OCI-M1 (cell line): Measurements from ENCODE around the gene GLG1.
A peak's percentile ranks its signal among the peaks of the same experiment; 100 is the strongest.

Source experiments
- DNase-seq: peaks from one replicate; lab custom pipeline; 2025; lab: John Stamatoyannopoulos, UW

The GLG1 gene

DNA sequence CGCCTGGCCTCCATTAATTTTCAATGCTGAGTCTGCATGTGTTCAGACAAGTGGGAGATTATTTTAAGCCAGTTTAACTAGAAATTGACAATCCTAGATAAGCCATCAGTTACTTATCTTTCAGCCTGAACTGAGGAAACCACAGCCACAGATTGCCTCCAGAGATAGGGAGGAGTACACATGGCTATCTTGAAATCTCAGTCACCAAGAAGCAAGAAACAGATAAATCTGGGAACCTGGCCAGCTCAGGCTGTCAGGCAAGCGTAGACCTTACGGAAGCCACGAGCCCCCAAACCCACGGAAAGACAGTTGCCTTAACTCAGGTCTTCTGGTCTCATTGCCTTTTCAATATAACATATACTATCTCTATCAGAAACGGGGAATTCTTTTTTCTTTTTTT is 2.0 kb upstream of the GLG1 start:
- peak; percentile 35 for DNase-seq

- DNase-seq, result no peak
These were observed 1.5 kb upstream of the GLG1 start for GRCh38 chr16:74608381-74608780.

DNA sequence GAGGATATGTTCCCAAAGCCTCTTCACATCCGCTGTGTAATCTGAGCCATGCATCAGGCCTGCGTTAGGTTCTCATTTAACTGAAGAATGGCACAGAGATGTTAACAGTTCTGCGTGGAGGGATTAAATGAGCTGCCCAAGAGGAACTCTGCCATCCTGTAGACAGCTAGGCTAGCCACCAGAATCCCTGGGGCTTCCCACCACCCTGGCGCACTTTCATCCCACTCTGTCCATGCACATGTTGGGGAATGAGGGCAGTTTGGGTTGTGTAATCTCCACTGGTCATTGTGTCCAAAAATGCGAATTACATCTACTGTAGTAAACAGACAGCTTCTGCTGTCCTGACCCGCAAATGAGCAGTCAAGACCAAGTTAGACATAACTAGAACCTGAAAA is 1.0 kb upstream of the GLG1 start:
- DNase-seq, result no peak

GRCh38 chr16:74607310-74607961 is 522 bp upstream of the GLG1 start:
- DNase-seq, result no peak

DNA sequence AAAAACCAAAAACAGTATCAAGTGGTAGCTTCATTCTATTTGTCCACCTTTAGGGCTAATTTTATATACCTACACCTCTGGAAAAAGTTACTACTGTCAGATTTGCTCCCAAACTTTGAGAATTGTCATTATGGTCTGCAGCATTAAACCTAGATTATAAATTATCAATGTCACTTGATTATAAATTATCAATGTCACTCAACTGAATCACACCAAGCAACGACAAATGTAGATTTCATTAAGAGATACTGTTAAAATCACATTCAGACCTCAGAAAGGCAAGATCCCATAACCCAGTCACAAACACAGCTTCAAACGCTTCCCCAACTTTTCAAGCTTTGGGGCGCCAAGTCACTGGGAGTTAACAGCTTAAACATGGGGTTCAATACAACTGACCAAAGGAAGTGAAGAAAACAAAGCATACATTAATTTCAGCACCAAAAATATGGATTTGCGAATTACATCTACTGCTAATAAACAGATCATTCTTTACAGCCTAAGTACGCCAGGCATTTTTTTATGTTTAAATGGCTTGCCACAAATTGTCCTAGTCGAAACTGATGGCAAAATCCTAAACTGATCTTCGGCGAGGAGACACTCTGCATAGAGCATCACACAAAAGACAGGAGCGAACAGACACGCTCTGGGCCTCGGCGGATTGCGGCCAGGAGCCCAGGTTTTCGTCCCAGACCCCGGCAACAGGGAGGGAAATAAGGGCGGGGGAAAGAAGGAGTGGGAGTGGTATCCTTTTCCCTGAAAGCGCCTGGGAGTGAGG is 981 bp downstream of the GLG1 start:
- peak; percentile 65 for DNase-seq

DNA sequence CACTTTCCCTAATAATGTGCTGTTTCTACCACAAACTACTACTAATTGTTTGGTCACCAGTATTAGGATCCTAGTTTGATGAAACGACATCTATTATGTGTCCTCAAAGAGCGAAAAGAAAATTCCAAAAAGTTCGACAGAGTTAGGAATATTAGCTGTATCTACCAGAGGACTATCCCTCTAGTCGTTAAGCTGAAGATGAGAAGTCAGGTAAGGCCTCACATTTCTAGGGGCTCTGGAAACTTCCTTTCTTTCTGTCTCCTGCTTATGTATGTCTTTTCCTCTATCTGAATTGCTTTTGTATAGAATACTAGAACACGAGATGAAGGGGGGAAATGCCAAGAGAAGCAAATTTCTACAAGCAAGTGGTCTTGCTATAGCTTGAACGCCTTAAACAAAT is 1.6 kb downstream of the GLG1 start:
- peak; percentile 28 for DNase-seq

DNA sequence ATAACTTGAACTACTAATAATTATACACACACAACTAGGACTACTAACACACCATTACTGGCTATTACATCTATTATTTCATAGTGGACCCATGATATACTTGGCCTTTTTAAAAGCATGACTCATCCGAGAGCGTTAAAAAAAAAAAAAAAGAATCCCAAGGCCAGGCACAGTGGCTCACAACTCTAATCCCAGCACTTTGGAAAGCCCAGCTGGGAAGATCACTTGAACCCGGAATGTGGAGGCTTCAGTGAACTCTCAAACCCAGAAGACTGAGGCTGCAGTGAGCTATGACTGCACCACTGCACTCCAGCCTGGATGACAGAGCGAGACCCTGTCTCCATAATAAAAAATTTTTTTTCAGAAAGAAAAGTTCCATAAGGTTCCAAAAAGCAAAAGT is 3.1 kb downstream of the GLG1 start:
- no peak for DNase-seq

DNA sequence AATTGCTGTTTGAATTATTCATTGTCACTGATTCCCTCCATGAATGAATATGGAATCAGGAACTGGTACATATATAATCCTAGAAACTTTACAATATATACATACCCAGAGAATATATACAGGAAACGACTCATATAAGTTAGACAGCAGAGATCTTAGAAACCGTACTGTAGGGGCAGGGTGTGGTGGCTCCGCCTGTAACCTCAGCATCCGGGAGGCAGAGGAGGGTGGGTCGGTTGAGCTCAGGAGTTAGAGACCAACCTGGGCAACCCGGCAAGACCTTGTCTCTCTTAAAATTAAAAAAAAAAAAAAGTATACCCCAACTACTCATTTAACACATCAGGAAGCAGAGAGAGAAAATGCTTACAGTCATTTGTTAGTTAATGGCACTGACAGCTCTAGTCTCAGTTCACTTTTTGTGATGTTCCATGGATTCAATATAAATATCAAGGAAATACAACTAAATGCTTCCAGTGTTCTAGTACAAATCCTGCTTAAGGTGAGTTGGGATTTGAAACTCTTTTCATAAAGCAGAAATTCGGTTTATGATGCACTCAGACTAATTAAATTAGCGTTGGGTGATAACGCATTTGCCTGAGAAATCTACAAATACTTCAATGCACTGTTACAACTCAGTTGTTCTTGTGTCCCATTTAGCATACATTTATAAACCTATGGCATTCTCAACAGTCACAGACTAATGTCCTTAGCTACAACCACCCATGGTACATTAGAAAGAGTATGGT is 5.6 kb downstream of the GLG1 start:
- peak; percentile 13 for DNase-seq

DNA sequence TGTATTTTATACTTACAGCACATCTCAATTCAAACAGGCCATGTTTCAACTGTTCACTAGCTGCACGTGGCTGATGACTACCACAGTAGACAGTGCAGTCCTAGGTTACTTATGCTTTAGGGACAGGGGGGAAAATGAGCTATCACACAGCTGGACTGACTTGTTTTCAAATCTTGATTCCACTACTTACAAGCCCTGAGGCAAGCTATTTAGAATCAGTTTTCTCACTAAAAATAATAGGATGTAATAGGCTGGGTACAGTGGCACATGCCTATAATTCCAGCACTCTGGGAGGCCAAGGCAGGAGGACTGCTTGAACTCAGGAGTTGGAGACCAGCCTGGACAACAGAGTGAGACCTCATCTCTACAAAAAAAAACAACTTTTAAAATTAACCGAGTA is 10.3 kb downstream of the GLG1 start:
- no peak for DNase-seq

GRCh38 chr16:74592847-74593246 is 14.1 kb downstream of the GLG1 start:
- DNase-seq, result no peak

GRCh38 chr16:74591876-74592650 is 14.9 kb downstream of the GLG1 start:
- no peak for DNase-seq

DNA sequence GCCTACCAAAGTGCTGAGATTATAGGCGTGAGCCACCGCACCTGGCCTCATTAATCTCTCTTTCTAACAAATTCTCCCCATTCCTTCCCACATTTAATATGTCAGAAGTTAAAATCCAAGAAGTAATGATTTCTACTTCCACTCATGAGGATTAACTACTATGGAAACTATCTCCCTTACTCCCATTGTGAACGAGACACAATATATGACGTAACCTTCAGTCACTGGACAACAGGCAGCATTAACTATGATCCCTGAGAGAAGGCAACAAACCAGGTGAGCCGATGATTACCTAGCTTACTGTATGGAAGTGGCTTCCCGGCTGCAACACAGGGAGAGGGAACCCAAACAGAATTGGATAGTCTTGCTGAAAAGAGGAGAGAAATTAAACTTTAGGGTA is 20.0 kb downstream of the GLG1 start:
- peak; percentile 72 for DNase-seq

DNA sequence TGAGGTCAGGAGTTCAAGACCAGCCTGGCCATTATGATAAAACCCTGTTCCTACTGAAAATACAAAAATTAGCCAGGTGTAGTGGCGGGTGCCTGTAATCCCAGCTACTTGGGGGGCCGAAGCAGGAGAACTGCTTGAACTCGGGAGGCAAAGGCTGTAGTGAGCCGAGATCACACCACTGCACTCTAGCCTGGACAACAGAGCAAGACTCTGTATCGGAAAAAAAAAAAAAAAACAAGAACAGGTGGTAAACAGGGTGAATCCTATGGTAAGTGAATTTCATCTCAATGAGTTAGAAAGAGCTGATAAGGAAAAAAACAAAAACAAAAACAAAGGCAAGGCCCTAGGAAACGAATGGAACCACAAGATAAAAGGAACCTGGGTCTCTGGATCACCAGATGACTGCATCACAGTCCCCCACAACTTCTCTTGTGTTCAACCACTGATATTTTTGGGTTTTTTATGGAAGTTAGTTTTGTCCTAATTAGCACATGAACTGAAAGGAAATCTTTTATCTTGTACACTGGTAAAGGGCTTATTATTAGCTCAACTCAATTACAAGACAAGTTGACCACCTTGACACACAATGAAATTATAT is 21.0 kb downstream of the GLG1 start:
- peak; percentile 28 for DNase-seq

DNA sequence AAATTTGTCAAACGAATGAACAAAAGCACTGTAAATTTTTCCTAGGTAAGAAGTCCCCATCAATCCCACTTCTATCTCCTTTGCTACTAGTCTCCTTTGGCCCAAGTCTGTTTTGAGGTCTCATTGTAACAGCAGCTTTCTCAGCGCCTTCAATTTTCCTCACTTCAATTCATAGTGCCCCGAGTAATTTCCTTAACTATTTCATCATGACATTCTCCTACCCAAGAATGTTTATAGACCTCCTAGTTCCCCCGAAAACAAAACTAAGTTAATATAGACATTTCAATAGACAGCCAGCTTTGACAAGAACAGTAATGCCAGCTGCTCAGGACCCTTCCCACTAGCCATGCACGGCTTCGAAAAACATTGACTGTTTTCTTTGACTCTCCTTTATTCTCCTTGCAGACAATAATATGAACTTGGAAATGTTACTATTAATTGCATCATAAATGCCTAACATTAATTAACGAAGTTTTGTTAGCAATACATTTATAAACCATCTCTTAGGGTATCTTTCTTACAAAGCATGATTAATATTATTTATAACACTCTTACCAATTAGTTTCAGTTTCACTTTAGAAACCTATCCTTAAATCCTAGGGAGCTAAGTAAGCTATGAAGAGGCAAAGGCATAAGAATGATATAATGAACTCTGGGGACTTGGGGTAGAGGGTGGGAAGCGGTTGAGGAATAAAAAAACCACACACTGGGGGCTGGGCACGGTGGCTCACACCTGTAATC is 22.8 kb downstream of the GLG1 start:
- peak; percentile 35 for DNase-seq

DNA sequence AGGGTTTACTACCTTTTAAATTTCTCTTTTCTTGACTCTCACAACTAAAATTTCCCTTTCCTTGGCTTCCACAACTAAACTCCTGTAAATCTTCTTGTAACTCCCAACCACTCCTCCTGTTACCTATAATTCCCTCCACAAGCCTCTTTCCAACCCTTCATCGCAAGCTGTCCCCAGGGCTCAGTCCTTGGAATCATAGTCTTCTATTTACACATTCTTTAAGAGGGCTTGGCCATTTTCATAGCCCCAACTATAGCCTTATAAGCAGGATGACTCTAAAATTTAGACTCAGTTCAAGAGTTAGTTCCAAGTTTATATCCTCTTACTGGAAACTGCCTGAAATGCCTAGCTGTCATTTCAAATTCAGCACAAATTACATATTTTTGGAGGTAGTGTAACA is 23.9 kb downstream of the GLG1 start:
- DNase-seq, result no peak

- DNase-seq, result no peak
These were observed 26.1 kb downstream of the GLG1 start for GRCh38 chr16:74580833-74581232.

GRCh38 chr16:74578838-74579237 is 28.1 kb downstream of the GLG1 start:
- DNase-seq, result no peak

DNA sequence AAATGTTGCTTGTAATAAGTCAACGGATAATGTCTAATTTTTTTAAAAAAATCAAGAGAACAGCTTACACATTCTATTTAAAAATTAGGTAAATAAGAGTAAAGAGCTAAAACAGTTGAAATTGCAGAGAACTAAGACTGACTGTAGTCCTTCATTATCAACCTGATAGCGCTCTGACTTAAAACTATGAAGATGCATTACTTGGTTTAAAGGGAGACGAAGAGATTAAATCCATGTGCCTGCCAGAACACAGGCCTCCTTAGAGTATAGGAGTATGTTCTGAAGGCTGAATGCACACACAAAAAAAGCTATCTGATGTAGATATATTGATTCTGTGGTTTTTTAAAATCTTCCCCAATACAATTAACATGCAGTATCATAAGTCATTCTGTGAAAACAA is 28.5 kb downstream of the GLG1 start:
- DNase-seq, result no peak

DNA sequence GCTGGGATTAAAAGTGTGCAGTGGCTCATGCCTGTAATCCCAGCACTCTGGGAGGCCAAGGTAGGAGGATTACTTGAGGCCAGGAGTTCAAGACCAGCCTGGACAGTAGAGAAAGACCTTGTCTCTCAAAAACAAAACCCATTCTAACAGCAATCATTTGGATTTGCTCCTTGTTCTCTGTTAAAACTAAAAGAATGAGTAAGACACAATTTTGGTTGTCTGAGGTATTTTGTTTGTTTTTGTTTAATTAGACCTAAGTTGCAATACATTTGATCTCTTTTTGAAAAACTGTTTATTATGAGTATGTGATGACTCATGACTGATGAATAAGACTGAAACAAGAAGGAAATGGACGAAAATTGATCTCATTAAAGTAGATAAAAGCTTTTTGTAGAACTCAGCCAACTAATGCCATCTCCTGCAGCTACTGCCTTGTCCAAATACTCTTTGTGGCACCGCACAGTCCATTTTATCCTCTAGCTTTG is 29.0 kb downstream of the GLG1 start:
- no peak for DNase-seq

DNA sequence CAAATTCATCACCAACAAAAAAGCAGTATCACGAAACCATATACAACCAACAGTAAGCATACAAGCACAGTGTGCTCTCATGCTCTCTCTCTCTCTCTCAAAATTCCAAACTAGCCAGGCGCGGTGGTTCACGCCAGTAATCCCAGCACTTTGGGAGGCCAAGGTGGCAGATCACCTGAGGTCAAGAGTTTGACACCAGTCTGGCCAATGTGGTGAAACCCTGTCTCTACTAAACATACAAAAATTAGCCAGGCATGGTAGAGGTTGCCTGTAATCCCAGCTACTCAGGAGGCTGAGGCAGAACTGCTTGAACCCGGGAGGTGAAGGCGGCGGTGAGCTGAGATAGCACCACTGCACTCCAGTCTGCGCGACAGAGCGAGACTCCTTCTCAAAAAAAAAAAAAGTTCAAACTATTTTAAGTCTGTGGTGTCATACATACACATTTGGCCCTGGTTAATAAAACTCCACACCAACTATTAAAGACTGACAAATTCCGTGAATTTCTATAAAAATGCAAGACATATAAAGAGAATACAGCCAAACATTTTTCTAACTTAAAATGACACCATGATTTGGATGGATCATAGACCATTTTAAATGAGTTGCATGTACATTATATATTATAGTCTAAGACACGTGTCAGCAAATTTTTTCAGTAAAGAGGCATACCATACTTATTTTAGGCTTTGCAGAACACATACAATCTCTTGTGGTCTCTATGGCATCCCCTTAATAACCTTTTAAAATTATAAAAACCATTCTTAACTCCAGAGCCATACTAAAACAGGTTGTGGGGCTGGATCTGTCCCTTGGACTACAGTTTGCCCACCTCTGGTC is 30.9 kb downstream of the GLG1 start:
- DNase-seq, result no peak
